Measurements from ENCODE around the gene LAMA2. TPM values are rescaled to one million over a fixed set of nuclear protein-coding genes. Genes with fewer than 3 reads are reported as not detected.

The LAMA2 gene
- total RNA-seq, 1 experiment from 2014 or later, result 8.2 TPM

DNA sequence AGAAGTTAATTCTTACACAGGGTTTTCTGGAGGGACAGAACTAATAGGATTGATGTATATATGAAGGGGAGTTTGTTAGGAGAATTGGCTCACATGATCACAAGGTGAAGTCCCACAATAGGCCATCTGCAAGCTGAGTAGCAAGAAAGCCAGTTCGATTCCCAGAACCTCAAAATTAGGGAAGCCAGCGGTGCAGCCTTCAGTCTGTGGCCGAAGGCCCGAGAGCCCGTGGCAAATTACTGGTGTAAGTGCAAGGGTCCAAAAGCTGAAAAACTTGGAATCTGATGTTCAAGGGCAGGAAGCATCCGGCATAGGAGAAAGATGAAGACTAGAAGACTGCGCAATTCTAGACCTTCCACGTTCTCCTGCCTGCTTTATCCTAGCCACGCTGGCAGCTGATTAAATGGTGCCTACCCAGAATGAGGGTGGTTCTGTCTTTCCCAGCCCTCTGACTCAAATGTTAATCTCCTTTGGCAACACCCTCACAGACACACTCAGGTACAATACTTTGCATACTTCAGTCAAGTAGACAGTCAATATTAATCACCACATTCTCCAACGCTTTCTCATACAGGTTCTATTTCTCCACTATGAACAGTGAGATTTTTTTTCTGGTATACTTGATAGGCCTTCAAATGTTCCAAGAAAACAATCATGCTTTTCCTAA is 357.0 kb downstream of the LAMA2 start:
- Histone ChIP-seq H3K4me1 (ENCODE audit: control insufficient read depth in 1 of 2, insufficient read depth in 2 of 2, low read length in 2 of 2) (no peaks in the 10 kb centered on the region), H3K9me3 (ENCODE audit: control insufficient read depth in 1 of 2, insufficient read depth in 1 of 2, low read depth in 1 of 2, low read length in 2 of 2) (no peaks in the 10 kb centered on the region), H3K9ac (ENCODE audit: low read length) (no peak overlapping the region), H3K27me3 (ENCODE audit: insufficient read depth, low read length) (no peaks in the 10 kb centered on the region), H3K4me2 (ENCODE audit: low read length) (no peak overlapping the region), H3K4me3 (replicated peaks in 1 of 2; ENCODE audit: low read depth in 1 of 2, low read length in 2 of 2) (no peak overlapping the region), H3K9me2 (ENCODE audit: insufficient read depth) (no peaks in the 10 kb centered on the region), H3K27ac (ENCODE audit: low read depth, low read length) (no peak overlapping the region), H3K36me3 (ENCODE audit: control insufficient read depth in 1 of 2, insufficient read depth in 2 of 2, low read length in 2 of 2) (no peaks in the 10 kb centered on the region), H2AFZ (ENCODE audit: low read depth, low read length, poor library complexity, severe bottlenecking) (no peak overlapping the region), H4K20me1 (ENCODE audit: insufficient read depth) (no peaks in the 10 kb centered on the region), H3K79me2 (ENCODE audit: insufficient read depth, low read length) (no peaks in the 10 kb centered on the region)
- no TSS peak for BruUV-seq (replicated peaks)
- CTCF ChIA-PET, result no interaction called here
- RAD21 ChIA-PET (ENCODE audit: low non-redundant PET in 1 of 2, low total read pairs in 2 of 2, uncharacterized antibody in 2 of 2, unreplicated experiment in 2 of 2), result interaction anchor here in 1 of 2 experiments (1.3 kb wide), 1 partner anchor 432 kb away, joined by 3 read pairs; no protein-coding TSS in a partner anchor
- ATAC-seq (no peak), DNase-seq (ENCODE audit: low read depth, low spot score) (no peak)
- intact Hi-C loops (cut with micrococcal nuclease), result no loop called here
- TF ChIP-seq SIN3A (IDR thresholded peaks at IDR 0.05; ENCODE audit: low read depth) (no peak), ZFX (IDR thresholded peaks at IDR 0.05) (no peak), SP1 (IDR thresholded peaks at IDR 0.05; ENCODE audit: low read depth) (no peak), FOSL1 (IDR thresholded peaks at IDR 0.05; ENCODE audit: low read depth) (no peak), POLR2AphosphoS5 (IDR thresholded peaks at IDR 0.05; ENCODE audit: low read depth, low read length) (no peak), CBX3 (IDR thresholded peaks at IDR 0.05; ENCODE audit: low read depth) (no peak), YY1 (IDR thresholded peaks at IDR 0.05; ENCODE audit: extremely low read depth, insufficient replicate concordance, low read depth, low read length) (no peak)
- TF ChIP-seq, protein P1, sequence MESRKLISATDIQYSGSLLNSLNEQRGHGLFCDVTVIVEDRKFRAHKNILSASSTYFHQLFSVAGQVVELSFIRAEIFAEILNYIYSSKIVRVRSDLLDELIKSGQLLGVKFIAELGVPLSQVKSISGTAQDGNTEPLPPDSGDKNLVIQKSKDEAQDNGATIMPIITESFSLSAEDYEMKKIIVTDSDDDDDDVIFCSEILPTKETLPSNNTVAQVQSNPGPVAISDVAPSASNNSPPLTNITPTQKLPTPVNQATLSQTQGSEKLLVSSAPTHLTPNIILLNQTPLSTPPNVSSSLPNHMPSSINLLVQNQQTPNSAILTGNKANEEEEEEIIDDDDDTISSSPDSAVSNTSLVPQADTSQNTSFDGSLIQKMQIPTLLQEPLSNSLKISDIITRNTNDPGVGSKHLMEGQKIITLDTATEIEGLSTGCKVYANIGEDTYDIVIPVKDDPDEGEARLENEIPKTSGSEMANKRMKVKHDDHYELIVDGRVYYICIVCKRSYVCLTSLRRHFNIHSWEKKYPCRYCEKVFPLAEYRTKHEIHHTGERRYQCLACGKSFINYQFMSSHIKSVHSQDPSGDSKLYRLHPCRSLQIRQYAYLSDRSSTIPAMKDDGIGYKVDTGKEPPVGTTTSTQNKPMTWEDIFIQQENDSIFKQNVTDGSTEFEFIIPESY (IDR thresholded peaks at IDR 0.05; ENCODE audit: extremely low read depth, insufficient replicate concordance, low read length), result no peak
- POLR2A ChIA-PET, result no interaction called here

DNA sequence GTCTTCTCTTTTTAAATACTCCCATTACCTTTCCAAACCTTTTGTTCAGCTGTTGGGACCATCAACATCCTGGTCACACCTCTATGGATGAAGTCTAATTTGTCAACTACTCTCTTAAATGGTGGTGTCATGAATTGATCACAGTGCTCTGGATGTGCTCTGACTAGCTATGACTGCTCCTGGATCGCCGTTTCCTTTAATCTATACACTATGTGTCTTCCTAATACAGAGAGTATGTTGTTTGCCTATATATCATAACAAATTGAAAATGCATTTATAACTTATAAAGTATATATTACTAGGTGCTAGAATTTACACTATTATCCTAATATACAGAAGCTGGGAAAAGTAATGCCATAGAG is 357.5 kb downstream of the LAMA2 start:
- Histone ChIP-seq H3K4me3 (replicated peaks in 1 of 2; ENCODE audit: low read depth in 1 of 2, low read length in 2 of 2) (no peak overlapping the region), H4K20me1 (ENCODE audit: insufficient read depth) (no peaks in the 10 kb centered on the region), H3K9me2 (ENCODE audit: insufficient read depth) (no peaks in the 10 kb centered on the region), H3K9ac (ENCODE audit: low read length) (no peak overlapping the region), H3K4me2 (ENCODE audit: low read length) (no peak overlapping the region), H3K79me2 (ENCODE audit: insufficient read depth, low read length) (no peaks in the 10 kb centered on the region), H3K27me3 (ENCODE audit: insufficient read depth, low read length) (no peaks in the 10 kb centered on the region), H3K9me3 (ENCODE audit: control insufficient read depth in 1 of 2, insufficient read depth in 1 of 2, low read depth in 1 of 2, low read length in 2 of 2) (no peaks in the 10 kb centered on the region), H3K27ac (ENCODE audit: low read depth, low read length) (no peak overlapping the region), H3K36me3 (ENCODE audit: control insufficient read depth in 1 of 2, insufficient read depth in 2 of 2, low read length in 2 of 2) (no peaks in the 10 kb centered on the region), H2AFZ (ENCODE audit: low read depth, low read length, poor library complexity, severe bottlenecking) (no peak overlapping the region), H3K4me1 (ENCODE audit: control insufficient read depth in 1 of 2, insufficient read depth in 2 of 2, low read length in 2 of 2) (no peaks in the 10 kb centered on the region)
- no peak for TF ChIP-seq ZNF274 (IDR thresholded peaks at IDR 0.05; ENCODE audit: low read depth, low read length)
- TF ChIP-seq CBX3 (IDR thresholded peaks at IDR 0.05; ENCODE audit: low read depth), result no peak
- no peak for TF ChIP-seq RAD21 (IDR thresholded peaks at IDR 0.05; ENCODE audit: low read depth)
- no peak for TF ChIP-seq POLR2AphosphoS5 (IDR thresholded peaks at IDR 0.05; ENCODE audit: low read depth, low read length)
- BruUV-seq (replicated peaks), result no TSS peak
- intact Hi-C loops (cut with micrococcal nuclease), result no loop called here
- DNase-seq (ENCODE audit: low read depth, low spot score) (no peak), ATAC-seq (no peak)
- CTCF ChIA-PET, result no interaction called here
- POLR2A ChIA-PET, result no interaction called here
- RAD21 ChIA-PET (ENCODE audit: low non-redundant PET in 1 of 2, low total read pairs in 2 of 2, uncharacterized antibody in 2 of 2, unreplicated experiment in 2 of 2), result no interaction called here
